Subcutaneous adipose tissue (tissue), 4 donors: Measurements from ENCODE around the gene OVAAL. TPM values are rescaled to one million over a fixed set of nuclear protein-coding genes. Genes with fewer than 3 reads are reported as not detected.

Source experiments
- CTCF ChIP-seq: fragments of 450-650 bp; IDR thresholded peaks from one replicate; pipeline ENCODE4 v1.5.1; 2016; ENCODE audit warnings: low read depth, mild to moderate bottlenecking, control low read depth, antibody characterized with exemption, moderate library complexity
- total RNA-seq, 4 donors: library from RNA; depleted of rRNA; stranded (reverse); fragments of >200 nt; gene quantifications; one replicate each; pipeline ENCODE4 v1.1.0, GENCODE V29; 2016

Gene OVAAL
- total RNA-seq, 4 donors from 2014 or later, result not detected

DNA sequence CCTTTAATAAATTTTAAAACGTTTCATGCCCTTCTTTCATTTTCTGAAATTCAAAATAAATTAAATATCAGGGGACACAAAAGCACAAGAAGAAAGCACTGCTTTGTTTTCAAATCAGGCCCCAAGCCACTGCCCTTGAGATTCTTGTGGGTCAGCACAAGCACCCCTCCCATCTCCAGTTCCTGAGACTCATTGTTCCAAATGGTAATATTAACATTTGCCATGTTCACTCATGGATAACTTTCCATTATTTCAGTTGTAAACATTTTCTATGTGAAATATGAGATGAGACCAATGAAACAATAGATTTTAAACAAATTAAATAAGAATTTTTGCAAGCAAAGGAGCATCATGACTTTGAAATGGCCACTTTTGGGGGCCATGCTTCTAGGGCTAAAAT, 7.7 kb downstream of the OVAAL start:
- no peak for TF ChIP-seq CTCF

DNA sequence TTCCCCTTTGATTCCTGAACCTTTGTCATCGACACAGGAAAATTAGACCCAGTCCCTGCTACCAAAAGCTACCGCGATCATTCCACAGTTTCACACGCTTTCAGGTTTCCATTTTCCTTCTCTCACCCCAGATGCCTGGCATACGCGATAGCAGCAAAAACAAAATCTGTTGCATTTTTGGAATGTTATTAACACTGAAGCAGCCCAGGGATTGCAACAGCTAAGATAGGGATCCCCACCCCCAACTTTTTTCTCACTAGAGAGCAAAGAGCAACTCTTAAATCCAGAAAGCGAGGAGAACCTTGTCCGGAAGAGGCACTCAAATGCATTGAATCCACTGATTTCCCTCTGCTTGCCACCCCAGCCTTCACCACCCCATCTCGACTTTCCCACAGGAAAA, 8.9 kb downstream of the OVAAL start:
- TF ChIP-seq CTCF, result no peak

GRCh38 chr1:180568184-180568583, 9.4 kb downstream of the OVAAL start:
- TF ChIP-seq CTCF, result no peak

GRCh38 chr1:180571060-180571831, 12.5 kb downstream of the OVAAL start:
- no peak for TF ChIP-seq CTCF

- no peak for TF ChIP-seq CTCF
Observed at GRCh38 chr1:180571832-180572636, 13.3 kb downstream of the OVAAL start.

DNA sequence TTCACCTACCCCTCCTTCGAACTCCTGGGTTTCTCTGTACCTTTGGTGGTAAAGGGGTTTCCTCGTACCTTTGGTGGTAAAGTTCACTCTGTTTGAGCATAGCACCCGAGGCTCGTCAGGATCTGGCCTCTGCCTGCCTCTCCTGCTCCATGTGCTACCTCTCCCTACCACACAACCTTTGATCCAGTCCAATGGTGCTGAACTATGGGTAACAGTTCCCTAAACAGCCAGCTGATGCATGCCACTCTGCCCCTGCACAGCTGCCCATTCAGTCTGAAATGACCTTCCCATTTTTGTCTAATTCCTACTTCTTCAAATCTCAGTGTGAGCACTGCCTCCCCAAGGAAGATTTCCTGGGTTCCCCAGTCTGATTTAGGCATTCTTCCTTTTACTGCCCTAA, 14.0 kb downstream of the OVAAL start:
- TF ChIP-seq CTCF, result no peak

GRCh38 chr1:180574031-180574713, 15.4 kb downstream of the OVAAL start:
- no peak for TF ChIP-seq CTCF
